Prostate gland (tissue), 2 donors: ENCODE measurements around the gene CCDC102B. TPM values are rescaled to one million over a fixed set of nuclear protein-coding genes. Genes with fewer than 3 reads are reported as not detected.

Source experiments
- DNase-seq: peaks from one replicate; pipeline ENCODE4 v3.0.0-alpha.2; 2019; ENCODE audit warnings: low spot score
- H3K27ac ChIP-seq, 2 donors: fragments of 200-600 bp; sonication (generic); 2 replicates each; pipeline ENCODE4 v1.5.1; 2017 to 2019
- H3K27me3 ChIP-seq: fragments of 200-600 bp; sonication (generic); replicated peaks from 2 replicates; pipeline ENCODE4 v1.5.1; 2019; ENCODE audit not compliant: insufficient read depth
- H3K36me3 ChIP-seq, 2 donors: fragments of 200-600 bp; sonication (generic); 1 replicate in 1 of 2; 2 replicates in 1 of 2; pipeline versions ENCODE4 v1.5.1 to v1.8.1; 2017 to 2019
- H3K4me1 ChIP-seq: fragments of 200-600 bp; sonication (generic); replicated peaks from 2 replicates; pipeline ENCODE4 v1.5.1; 2019
- H3K4me3 ChIP-seq, 2 donors: fragments of 200-600 bp; sonication (generic); 2 replicates each; pipeline ENCODE4 v1.5.1; 2017 to 2019
- H3K9me3 ChIP-seq: fragments of 200-600 bp; sonication (generic); 2 replicates; pipeline ENCODE4 v1.5.1; 2017
- POLR2A ChIP-seq: fragments of 450-650 bp; IDR thresholded peaks from one replicate; pipeline ENCODE4 v1.6.1; 2016; ENCODE audit warnings: antibody characterized with exemption, mild to moderate bottlenecking
- POLR2AphosphoS5 ChIP-seq: sonication (generic); formaldehyde crosslinking; IDR thresholded peaks from one replicate; pipeline ENCODE4 v1.6.1; 2017; ENCODE audit warnings: antibody characterized with exemption
- WGBS: methylation state at CpG from one replicate; pipeline ENCODE4 v1.1.5; 2018; 5-methylcytosine and 5-hydroxymethylcytosine counted together
- intact Hi-C: fragments of 100-400 bp; cut with DNase I; formaldehyde crosslinking; loops from one replicate; pipeline ENCODE4 v1.14.2; 2022
- total RNA-seq, 2 donors: library from RNA; depleted of rRNA; stranded (reverse); fragments of >200 nt; gene quantifications; one replicate each; pipeline ENCODE4 v1.1.0, GENCODE V29; 2016
- TF ChIP-seq, protein P1 (sequence below), 4 experiments: fragments of 200-600 bp in 2 of 4; fragments of 450-650 bp in 2 of 4; sonication (generic) in 2 of 4; IDR thresholded peaks; 1 replicate in 3 of 4; 2 replicates in 1 of 4; pipeline ENCODE4 v1.5.1; 2016 to 2019; ENCODE audit warnings: antibody characterized with exemption in 4 of 4, mild to moderate bottlenecking in 2 of 4, moderate library complexity in 2 of 4

Gene CCDC102B
- total RNA-seq, 2 donors from 2014 or later = 2.9 to 16.5 TPM

GRCh38 chr18:68909579-68909978 lies 111.7 kb downstream of the CCDC102B start:
- intact Hi-C loops = no loop called here
- Histone ChIP-seq H3K27me3 (no peaks in the 10 kb centered on the region), H3K9me3 (no peaks in the 10 kb centered on the region), H3K4me3 (no peak overlapping the region), H3K27ac (no peak overlapping the region), H3K4me1 (no peaks in the 10 kb centered on the region), H3K36me3 (no peaks in the 10 kb centered on the region)
- no peak for TF ChIP-seq POLR2AphosphoS5
- TF ChIP-seq POLR2A = no peak
- TF ChIP-seq, protein P1, sequence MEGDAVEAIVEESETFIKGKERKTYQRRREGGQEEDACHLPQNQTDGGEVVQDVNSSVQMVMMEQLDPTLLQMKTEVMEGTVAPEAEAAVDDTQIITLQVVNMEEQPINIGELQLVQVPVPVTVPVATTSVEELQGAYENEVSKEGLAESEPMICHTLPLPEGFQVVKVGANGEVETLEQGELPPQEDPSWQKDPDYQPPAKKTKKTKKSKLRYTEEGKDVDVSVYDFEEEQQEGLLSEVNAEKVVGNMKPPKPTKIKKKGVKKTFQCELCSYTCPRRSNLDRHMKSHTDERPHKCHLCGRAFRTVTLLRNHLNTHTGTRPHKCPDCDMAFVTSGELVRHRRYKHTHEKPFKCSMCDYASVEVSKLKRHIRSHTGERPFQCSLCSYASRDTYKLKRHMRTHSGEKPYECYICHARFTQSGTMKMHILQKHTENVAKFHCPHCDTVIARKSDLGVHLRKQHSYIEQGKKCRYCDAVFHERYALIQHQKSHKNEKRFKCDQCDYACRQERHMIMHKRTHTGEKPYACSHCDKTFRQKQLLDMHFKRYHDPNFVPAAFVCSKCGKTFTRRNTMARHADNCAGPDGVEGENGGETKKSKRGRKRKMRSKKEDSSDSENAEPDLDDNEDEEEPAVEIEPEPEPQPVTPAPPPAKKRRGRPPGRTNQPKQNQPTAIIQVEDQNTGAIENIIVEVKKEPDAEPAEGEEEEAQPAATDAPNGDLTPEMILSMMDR (IDR thresholded peaks at IDR 0.05) = no peak
- DNase-seq = no peak

GRCh38 chr18:68915061-68915460 lies 117.2 kb downstream of the CCDC102B start:
- WGBS = 96% methylated on average over 2 of the region's 2 CpGs
- H3K9me3 ChIP-seq = no peaks in the 10 kb centered on the region
- no peak overlapping the region for H3K27ac ChIP-seq
- no peaks in the 10 kb centered on the region for H3K4me1 ChIP-seq
- no peaks in the 10 kb centered on the region for H3K27me3 ChIP-seq
- intact Hi-C loops = no loop called here
- H3K4me3 ChIP-seq = no peak overlapping the region
- TF ChIP-seq POLR2A (no peak), POLR2AphosphoS5 (no peak)
- TF ChIP-seq, protein P1 (IDR thresholded peaks at IDR 0.05) = no peak
- no peaks in the 10 kb centered on the region for H3K36me3 ChIP-seq
- DNase-seq = no peak

DNA sequence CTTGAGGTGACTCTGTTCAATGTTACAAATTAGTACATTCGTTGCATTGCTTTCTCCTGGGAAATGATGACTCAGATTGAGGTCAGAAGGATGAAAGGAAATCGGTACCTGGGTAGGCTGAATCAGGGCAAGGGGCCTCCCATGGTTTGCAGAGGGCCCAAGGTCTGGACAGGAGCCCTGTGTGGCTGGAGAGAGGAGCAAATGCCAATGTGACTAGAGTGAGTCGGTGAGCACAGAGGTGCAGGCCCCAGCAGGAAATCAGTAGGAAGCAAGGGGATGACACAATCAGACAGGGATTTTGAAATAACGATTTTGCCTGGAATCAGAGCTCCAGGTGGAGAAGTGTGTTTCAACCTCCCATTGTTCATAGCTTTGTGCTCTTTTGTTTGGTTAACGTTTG lies 118.9 kb downstream of the CCDC102B start:
- Histone ChIP-seq H3K4me3 (no peak overlapping the region), H3K36me3 (no peaks in the 10 kb centered on the region), H3K4me1 (no peaks in the 10 kb centered on the region), H3K9me3 (no peaks in the 10 kb centered on the region), H3K27ac (no peak overlapping the region), H3K27me3 (no peaks in the 10 kb centered on the region)
- TF ChIP-seq, protein P1 (IDR thresholded peaks at IDR 0.05) = no peak
- TF ChIP-seq POLR2AphosphoS5 (no peak), POLR2A (no peak)
- WGBS = 76% methylated on average over 5 of the region's 5 CpGs
- no peak for DNase-seq
- intact Hi-C loops = no loop called here

- H3K9me3 ChIP-seq = no peaks in the 10 kb centered on the region
- TF ChIP-seq, protein P1 (IDR thresholded peaks at IDR 0.05) = no peak
- TF ChIP-seq POLR2A = no peak
- no peak for TF ChIP-seq POLR2AphosphoS5
- H3K36me3 ChIP-seq = no peaks in the 10 kb centered on the region
- no peak overlapping the region for H3K27ac ChIP-seq
- DNase-seq = no peak
- intact Hi-C loops = no loop called here
- WGBS = 91% methylated on average over 3 of the region's 3 CpGs
- no peak overlapping the region for H3K4me3 ChIP-seq
- no peaks in the 10 kb centered on the region for H3K4me1 ChIP-seq
- no peaks in the 10 kb centered on the region for H3K27me3 ChIP-seq
Measured at GRCh38 chr18:68918216-68918615, 120.3 kb downstream of the CCDC102B start.

DNA sequence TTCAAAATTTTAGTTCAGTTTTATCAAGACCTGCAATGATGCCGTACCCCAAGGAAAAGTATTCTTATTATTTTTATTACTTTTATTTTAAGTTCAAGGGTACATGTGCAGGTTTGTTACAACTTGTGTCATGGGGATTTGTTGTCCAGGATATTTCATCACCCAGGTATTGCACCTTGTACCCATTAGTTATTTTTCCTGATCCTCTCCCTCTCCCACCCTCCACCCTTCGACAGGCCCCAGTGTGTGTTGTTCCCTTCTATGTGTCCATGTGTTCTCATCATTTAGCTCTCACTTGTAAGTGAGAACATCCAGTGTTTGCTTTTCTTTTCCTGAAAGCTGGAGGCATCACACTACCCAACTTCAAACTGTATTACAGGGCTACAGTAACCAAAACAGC lies 122.0 kb downstream of the CCDC102B start:
- Histone ChIP-seq H3K27ac (no peak overlapping the region), H3K27me3 (no peaks in the 10 kb centered on the region), H3K9me3 (no peaks in the 10 kb centered on the region), H3K4me1 (no peaks in the 10 kb centered on the region), H3K36me3 (no peaks in the 10 kb centered on the region), H3K4me3 (no peak overlapping the region)
- TF ChIP-seq, protein P1 (IDR thresholded peaks at IDR 0.05) = no peak
- no peak for DNase-seq
- intact Hi-C loops = no loop called here
- 90% methylated on average over 2 of the region's 2 CpGs for WGBS
